ENCODE results near the gene OBSCN.
"Not testable (repeated sequence)": the region's sequence is repeated elsewhere in the genome, so short reads cannot be mapped to it uniquely, and the experiment has no call there.

The OBSCN gene

DNA sequence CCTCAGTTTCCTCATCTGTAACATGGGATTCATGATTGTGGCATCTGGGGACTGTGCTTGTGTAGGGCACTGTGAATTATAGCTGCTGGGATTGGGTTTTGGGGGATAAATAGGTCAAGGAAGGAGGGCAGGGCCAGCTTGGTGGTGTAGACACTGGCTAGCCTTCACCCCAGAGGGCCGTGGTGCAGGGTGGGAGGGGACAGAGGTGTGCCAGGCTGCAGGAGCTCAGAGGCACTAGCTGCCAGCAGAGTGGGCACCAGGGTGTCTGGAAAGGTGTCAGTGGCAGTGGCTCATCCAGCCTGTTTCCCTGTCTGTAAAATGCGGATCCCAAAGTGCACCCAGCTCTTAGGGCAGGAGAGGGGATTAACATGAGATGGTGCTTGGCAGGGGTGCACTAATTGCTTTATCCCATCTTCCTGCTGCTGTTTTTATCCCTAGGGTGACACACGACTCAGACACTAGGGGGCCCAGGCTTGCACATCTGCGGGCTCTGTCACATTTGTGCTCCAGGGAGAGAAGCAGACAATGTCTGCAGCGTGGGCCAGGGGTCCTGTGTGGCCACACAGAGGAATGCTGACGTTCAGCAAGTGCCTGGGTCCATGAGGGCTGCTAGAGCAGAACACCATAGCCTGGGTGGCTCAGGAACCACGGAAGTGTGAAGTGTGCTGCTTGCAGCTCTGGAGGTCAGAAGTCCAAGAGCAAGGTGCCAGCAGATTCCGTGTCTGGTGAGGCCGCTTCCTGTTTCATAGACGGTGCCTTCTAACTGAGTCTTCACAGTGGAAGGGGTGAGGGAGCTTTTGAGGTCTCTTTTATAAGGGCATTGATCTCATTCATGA lies 19.3 kb downstream of the OBSCN start:
- DNase-seq (ENCODE audit: low spot score) = no peak

DNA sequence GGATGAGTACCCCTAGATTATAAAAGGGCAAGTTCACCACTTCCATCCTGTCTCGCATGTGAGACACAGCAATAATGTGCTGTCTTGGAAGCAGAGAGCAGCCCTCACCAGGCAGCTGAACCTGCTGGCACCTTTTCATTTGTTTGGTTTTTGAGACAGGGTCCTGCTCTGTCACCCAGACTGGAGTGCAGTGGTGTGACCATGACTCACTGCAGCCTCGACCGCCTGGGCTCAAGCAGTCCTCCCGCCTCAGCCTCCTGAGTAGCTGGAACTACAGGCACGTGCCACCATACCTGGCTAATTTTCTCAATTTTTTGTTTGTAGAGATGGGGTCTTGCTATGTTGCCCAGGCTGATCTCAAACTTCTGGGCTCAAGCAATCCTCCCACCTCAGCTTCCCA lies 20.3 kb downstream of the OBSCN start:
- not testable (repeated sequence) for DNase-seq (ENCODE audit: low spot score)

- DNase-seq (ENCODE audit: low spot score) = no peak
These were observed 20.8 kb downstream of the OBSCN start for GRCh38 chr1:228228601-228229074.

DNA sequence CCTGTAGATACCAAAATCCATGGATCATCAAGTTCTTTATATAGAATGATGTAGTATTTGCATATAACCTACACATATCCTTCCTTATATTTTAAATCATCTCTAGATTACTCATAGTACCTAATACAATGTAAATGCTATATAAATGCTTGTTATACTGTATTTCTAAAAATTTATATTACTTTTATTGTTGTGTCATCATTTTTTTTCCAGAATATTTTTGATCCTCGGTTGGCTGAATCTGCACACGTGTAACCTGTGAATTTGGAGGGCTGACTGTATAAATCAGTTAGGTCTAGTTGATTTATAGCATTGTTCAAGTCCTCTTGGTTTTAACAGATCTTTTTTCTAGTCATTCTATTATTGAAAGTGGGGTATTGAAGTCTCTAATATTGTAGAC lies 23.3 kb downstream of the OBSCN start:
- DNase-seq (ENCODE audit: low spot score) = no peak

DNA sequence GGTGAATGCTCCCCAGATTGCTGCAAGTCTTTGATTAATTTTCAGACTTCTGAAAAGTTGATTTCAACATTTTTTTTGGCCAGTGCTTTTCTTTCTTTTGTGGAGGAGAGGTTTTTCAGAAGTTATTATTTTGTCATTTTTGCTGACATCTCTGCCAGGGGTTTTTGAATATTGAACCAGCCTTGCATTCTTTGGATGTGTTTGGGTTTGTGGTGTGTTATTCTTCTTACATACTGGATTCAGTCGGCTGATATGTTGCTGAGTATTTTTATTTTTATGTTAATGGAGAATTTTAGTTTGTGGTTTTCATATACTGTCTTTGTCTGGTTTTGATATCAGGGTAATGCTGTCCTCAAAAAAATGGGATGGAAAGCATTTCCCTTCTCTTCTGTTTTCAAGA lies 25.3 kb downstream of the OBSCN start:
- no peak for DNase-seq (ENCODE audit: low spot score)

DNA sequence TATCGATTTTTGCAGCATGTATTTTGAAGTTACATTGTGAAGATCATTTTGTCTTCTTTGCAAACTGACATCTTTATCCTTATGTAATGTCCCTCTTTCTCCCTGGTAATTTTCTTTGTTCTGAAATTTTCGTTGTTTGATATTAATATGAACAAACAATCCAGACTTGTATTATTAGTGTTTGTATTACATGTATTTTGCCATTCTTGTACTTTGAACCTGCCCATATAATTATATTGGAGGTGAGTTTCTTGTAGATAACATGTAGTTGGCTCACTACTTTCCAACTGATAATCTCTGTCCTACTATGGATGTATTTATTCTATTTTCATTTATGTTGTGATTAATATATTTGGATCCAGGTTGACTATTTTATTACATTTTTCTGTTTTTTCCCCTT lies 27.1 kb downstream of the OBSCN start:
- DNase-seq (ENCODE audit: low spot score) = no peak

- DNase-seq (ENCODE audit: low spot score) = peak; percentile 76
These were observed 28.9 kb downstream of the OBSCN start for GRCh38 chr1:228236744-228237143.

DNA sequence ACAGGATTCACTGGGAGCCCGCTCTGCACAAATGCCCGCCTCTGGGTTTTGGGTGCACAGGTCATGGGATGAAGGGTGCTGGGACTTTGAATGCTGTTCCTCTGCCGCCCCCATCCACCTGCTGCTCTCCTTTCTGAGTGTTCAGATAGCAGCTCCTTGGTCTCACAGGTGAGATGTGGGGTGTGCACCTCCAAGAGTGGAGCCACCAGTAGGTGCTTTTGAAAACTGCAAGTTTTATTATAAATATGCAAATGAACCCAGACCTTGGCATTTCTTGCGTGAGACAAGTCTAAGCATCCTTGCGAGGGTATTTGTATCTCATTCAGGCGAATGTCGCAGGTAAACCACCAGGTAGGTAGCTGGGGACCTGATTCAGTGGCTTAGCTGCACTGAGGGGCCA lies 30.2 kb downstream of the OBSCN start:
- DNase-seq (ENCODE audit: low spot score) = no peak

DNA sequence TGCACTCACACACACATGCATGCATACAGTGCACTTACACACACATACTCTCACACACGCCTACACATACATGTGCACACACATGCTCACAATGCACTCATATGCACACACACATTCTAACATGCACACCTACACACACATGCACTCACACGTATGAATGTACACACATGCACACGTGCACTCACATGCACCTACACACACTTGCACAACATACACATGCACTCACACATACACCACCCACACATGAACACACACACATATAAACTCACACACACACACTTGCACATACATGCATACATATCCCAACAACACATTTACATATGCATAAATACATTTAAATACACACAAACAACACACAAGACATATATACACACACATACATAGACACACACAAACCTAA lies 30.6 kb downstream of the OBSCN start:
- DNase-seq (ENCODE audit: low spot score) = no peak

DNA sequence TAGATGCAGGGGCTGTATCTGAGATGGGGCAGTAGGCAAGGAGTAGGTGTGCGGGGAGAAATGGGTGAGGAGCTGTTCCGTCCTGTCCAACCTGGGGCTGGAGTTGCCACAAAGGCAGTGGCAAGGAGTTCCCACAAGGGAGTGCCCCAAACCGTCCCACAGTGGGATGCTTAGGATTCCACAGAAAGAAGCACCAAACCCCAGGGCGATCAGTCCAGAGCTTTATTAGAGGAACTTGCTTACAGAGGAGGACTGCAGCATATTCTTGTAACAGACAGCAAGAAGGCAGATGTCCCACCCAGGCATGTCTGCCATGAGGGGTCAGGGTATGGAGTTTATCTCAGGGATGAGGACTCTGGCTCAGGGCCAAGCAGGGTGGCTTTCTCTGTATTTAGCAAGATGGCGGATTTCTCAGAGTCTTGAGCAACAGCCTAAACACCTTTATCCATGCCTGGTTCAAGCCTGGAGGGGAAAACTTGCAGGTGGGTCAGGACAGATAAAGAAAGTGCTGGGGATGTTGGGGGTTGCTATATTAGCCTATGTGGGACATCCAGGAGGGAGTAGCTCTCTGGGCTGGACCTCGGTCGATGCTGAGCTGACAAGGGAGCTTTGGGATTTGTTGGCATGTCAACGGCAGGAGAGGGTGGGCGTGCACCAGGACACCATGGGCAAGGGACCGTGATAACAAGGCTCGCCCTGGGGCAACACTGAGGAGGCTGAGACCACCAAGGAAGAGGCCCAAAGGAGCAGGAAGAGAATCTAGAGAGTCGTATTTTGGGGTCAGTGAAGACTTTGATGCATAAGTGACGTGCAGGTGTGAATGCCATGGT lies 32.8 kb downstream of the OBSCN start:
- DNase-seq (ENCODE audit: low spot score) = no peak

DNA sequence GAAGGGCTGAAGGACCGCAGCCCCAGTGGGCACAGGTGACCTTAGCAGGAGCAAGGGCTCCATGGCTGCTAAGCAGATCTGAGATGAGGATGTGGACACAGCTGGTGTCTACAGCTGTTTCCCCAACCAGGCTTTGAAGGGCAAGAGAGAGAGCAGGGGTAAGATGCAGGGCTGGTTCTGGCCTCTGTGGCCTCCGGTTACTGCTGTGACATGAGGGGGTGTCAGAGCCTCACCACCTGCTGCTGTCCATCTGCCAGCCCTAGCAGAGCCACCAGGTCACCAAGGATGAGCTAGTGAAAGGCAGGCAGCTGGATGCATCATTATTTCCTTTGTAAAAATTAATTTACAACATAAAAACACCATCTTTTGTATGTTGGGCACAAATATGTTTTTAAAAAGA lies 33.4 kb downstream of the OBSCN start:
- no peak for DNase-seq (ENCODE audit: low spot score)

- DNase-seq (ENCODE audit: low spot score) = no peak
These were observed 34.6 kb downstream of the OBSCN start for GRCh38 chr1:228242409-228242808.

DNA sequence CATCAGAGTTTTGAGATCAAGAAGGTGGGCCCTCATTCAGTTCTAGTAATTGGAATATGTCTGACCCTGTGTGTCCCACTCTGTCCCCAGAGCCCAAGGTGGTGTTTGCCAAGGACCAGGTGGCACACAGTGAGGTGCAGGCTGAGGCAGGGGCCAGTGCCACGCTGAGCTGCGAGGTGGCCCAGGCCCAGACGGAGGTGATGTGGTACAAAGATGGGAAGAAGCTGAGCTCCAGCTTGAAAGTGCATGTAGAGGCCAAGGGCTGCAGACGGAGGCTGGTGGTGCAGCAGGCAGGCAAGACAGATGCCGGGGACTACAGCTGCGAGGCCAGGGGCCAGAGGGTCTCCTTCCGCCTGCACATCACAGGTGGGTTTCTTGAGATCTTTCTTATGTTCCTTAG lies 35.2 kb downstream of the OBSCN start:
- no peak for DNase-seq (ENCODE audit: low spot score)

DNA sequence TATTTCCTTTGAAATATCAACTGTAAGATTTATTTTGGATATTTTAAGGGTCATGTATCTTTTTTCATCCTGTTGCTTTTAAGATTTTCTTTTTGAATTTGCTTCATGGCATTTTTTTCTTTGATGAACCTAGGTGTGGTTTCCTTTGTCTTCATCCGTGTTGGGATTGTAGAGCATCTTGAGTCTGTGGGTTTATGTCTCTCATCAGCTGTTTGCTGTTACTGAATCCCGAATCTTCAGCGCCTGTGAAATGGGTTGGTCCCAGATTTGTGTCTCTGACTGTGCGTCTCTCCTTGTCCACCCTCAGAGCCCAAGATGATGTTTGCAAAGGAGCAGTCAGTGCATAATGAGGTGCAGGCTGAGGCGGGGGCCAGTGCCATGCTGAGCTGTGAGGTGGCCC lies 36.1 kb downstream of the OBSCN start:
- not testable (repeated sequence) for DNase-seq (ENCODE audit: low spot score)

- DNase-seq (ENCODE audit: low spot score) = no peak
These were observed 37.3 kb downstream of the OBSCN start for GRCh38 chr1:228245111-228245510.

- no peak for DNase-seq (ENCODE audit: low spot score)
These were observed 38.5 kb downstream of the OBSCN start for GRCh38 chr1:228246216-228246900.

DNA sequence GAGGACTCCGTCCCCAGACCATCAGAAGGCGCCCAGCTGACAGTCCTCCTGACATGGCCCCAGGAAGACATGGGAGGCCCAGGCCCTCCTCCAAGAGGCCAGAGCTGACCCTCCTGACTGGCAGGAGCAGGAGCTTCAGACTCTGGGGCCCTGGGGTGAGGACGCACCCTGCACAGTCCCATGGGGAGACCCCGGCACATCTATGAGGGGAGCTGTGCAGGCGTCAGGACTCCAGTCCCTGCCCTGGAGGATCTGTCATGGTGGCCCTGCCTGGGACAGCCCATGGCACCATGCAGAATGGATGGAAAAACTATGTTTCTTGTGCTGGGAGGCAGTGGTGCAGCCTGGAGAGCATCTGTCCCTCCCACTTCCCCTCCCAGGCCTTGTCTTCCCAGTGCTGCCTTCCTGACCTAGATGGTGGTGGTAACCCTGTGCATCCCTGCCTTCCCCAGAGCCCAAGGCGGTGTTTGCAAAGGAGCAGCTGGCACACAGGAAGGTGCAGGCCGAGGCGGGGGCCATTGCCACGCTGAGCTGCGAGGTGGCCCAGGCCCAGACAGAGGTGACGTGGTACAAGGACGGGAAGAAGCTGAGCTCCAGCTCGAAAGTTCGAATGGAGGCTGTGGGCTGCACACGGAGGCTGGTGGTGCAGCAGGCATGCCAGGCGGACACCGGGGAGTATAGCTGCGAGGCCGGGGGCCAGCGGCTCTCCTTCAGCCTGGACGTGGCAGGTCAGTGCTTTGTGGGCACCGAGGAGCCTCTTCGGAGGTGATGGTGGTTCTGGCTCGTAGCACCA lies 41.9 kb downstream of the OBSCN start:
- DNase-seq (ENCODE audit: low spot score) = no peak

GRCh38 chr1:228252476-228252875 lies 44.6 kb downstream of the OBSCN start:
- not testable (repeated sequence) for DNase-seq (ENCODE audit: low spot score)

- DNase-seq (ENCODE audit: low spot score) = no peak
These were observed 49.0 kb downstream of the OBSCN start for GRCh38 chr1:228256626-228257375.

DNA sequence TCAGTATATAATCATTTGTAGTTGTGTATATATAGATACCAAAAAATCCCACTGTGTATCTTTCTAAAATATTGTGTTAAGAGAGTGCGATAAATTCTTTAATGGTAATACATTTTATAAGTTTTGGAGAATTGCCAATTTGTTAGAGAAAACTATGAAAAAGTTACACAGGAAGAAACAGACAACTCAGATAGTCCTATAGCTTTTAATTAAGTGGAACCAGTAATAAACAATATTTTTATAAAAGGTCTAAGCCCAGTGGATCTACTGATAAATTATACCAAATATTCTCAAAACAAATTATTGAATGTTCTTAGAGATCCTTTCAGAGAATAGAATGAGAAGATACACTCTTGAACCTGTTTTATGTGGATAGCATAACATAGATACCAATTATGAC lies 50.6 kb downstream of the OBSCN start:
- no peak for DNase-seq (ENCODE audit: low spot score)

DNA sequence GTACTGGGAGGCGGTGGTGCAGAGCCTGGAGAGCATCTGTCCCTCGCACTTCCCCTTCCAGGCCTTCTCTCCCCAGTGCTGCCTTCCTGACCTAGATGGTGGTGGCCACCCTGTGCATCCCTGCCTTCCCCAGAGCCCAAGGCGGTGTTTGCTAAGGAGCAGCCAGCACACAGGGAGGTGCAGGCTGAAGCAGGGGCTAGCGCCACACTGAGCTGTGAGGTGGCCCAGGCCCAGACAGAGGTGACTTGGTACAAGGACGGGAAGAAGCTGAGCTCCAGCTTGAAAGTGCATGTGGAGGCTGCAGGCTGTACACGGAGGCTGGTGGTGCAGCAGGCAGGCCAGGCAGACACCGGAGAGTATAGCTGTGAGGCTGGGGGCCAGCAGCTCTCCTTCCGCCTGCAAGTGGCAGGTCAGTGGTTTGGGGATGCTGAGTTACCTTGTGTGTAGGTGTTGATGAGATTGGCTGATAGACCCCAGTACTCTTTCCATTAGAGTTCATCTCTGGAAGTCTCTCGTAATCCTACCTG lies 51.6 kb downstream of the OBSCN start:
- DNase-seq (ENCODE audit: low spot score) = no peak

All from iPS-NIHi11 (cell line).